B cell (primary cell): Measurements from ENCODE around the gene CTSK.

Source experiments
- CTCF ChIP-seq: fragments of 200-600 bp; IDR thresholded peaks from one replicate; pipeline ENCODE4 v1.8.0; 2022; ENCODE audit warnings: antibody characterized with exemption, mild to moderate bottlenecking
- EZH2 ChIP-seq: IDR thresholded peaks from 2 replicates; pipeline ENCODE4 v1.6.1; 2012; ENCODE audit warnings: borderline replicate concordance, low read depth, mild to moderate bottlenecking, moderate library complexity, low read length; ENCODE audit not compliant: insufficient read depth, poor library complexity, severe bottlenecking

- TF ChIP-seq CTCF (no peak), EZH2 (no peak)
Measured at GRCh38 chr1:150841626-150842025, 33.6 kb upstream of the CTSK start.
